ENCODE results near the gene ASMTL.

GRCh38 chrX:1378306-1378759 is 74.4 kb downstream of the ASMTL start:
- TF ChIP-seq CTCF (optimal IDR thresholded peaks at IDR 0.05 in 1 of 3, IDR thresholded peaks at IDR 0.05 in 1 of 3, conservative IDR thresholded peaks at IDR 0.05 in 1 of 3; ENCODE audit: extremely low read depth in 1 of 3, insufficient read depth in 2 of 3, low read length in 3 of 3) (no peak), EZH2 (IDR thresholded peaks at IDR 0.05; ENCODE audit: low read length) (no peak)
